Aorta (tissue), 5 donors: ENCODE measurements around the gene CDH23. TPM values are rescaled to one million over a fixed set of nuclear protein-coding genes. Genes with fewer than 3 reads are reported as not detected.
A peak's percentile ranks its signal among the peaks of the same experiment; 100 is the strongest.

Experiments
- ATAC-seq: fragments of 200-7000 bp; cut with Tn5 transposase; one replicate; pipeline ENCODE4 v1.9.1; 2022; ENCODE audit warnings: moderate library complexity; ENCODE audit not compliant: low FRiP score
- DNase-seq, 2 donors: peaks; one replicate each; pipeline ENCODE4 v3.0.0-alpha.2; 2020
- H3K27ac ChIP-seq, 2 donors: one replicate each; pipeline ENCODE4 v1.5.1; 2013; ENCODE audit warnings: low read length in 2 of 2, mild to moderate bottlenecking in 2 of 2, moderate library complexity in 2 of 2, control low read depth in 1 of 2, inconsistent platforms in 1 of 2, low read depth in 1 of 2
- H3K27me3 ChIP-seq, 2 donors: one replicate each; pipeline ENCODE4 v1.6.1; 2013; ENCODE audit warnings: control low read depth in 1 of 2, low read length in 1 of 2, mild to moderate bottlenecking in 1 of 2, moderate library complexity in 1 of 2; ENCODE audit not compliant: insufficient read depth in 2 of 2, control insufficient read depth in 1 of 2
- H3K36me3 ChIP-seq, 2 donors: one replicate each; pipeline ENCODE4 v1.6.1; 2013; ENCODE audit warnings: control low read depth in 1 of 2, low read length in 1 of 2, mild to moderate bottlenecking in 1 of 2; ENCODE audit not compliant: insufficient read depth in 2 of 2, control insufficient read depth in 1 of 2
- H3K4me1 ChIP-seq, 2 donors: one replicate each; pipeline ENCODE4 v1.6.1; 2013; ENCODE audit warnings: low read length in 2 of 2, control low read depth in 1 of 2, mild to moderate bottlenecking in 1 of 2, moderate library complexity in 1 of 2; ENCODE audit not compliant: insufficient read depth in 2 of 2, control insufficient read depth in 1 of 2
- H3K4me3 ChIP-seq, 2 donors: one replicate each; pipeline ENCODE4 v1.5.1; 2013; ENCODE audit warnings: low read length in 2 of 2, control low read depth in 1 of 2, mild to moderate bottlenecking in 1 of 2
- H3K9me3 ChIP-seq: one replicate; pipeline ENCODE4 v1.6.1; 2013; ENCODE audit warnings: mild to moderate bottlenecking, low read length; ENCODE audit not compliant: control insufficient read depth
- WGBS, 2 donors: extraction: QIAGEN DNeasy Blood & Tissue Kit; methylation state at CpG; one replicate each; pipeline ENCODE4 v1.1.7; 2013; 5-methylcytosine and 5-hydroxymethylcytosine counted together
- intact Hi-C, 2 donors: fragments of 100-400 bp; cut with DNase I; formaldehyde crosslinking; loops; one replicate each; pipeline versions ENCODE4 v1.14.2 to v1.15.0; 2022
- polyA plus RNA-seq, 2 donors: library from polyadenylated mRNA; stranded (reverse); fragments of 200-250 nt; gene quantifications; one replicate each; pipeline ENCODE4 v1.2.3, GENCODE V29; 2013
- total RNA-seq, 2 donors: library from RNA; stranded (reverse); fragmentation: NEBNext Ultra II Directional; extraction: Animal tissue kit (Norgen Biotek cat#: 25700); gene quantifications; one replicate each; pipeline ENCODE4 v1.2.1, GENCODE V29; 2021
- donor health status: healthy with polysubstance abuse.
- donor health status: Bipolar disorder and iron deficiency.
- donor health status: DM: no; HTN: no; CAD: no.
- donor health status: DM: no; HTN: no; CAD: no.
- donor health status: DM: yes; HTN: yes; CAD: no.

Gene CDH23
- total and polyA plus RNA-seq, 4 donors = 0.50 to 16.6 (median 7.3) TPM

- 84 to 88% methylated on average over 17 of the region's 17 CpGs for WGBS, 2 donors
- Histone ChIP-seq H3K27me3 (no peaks in the 10 kb centered on the region), H3K4me3 (no peak overlapping the region), H3K27ac (peak overlapping the region in 1 of 2 donors; percentile 94), H3K4me1 (peaks cover 0 to 4% of the 10 kb centered on the region in 2 donors), H3K9me3 (no peaks in the 10 kb centered on the region), H3K36me3 (no peaks in the 10 kb centered on the region)
- peak; percentile 35 to 46 for DNase-seq
- ATAC-seq = no peak
- intact Hi-C loops = no loop called here
Measured at GRCh38 chr10:71837098-71837827, 440.5 kb downstream of the CDH23 start.

DNA sequence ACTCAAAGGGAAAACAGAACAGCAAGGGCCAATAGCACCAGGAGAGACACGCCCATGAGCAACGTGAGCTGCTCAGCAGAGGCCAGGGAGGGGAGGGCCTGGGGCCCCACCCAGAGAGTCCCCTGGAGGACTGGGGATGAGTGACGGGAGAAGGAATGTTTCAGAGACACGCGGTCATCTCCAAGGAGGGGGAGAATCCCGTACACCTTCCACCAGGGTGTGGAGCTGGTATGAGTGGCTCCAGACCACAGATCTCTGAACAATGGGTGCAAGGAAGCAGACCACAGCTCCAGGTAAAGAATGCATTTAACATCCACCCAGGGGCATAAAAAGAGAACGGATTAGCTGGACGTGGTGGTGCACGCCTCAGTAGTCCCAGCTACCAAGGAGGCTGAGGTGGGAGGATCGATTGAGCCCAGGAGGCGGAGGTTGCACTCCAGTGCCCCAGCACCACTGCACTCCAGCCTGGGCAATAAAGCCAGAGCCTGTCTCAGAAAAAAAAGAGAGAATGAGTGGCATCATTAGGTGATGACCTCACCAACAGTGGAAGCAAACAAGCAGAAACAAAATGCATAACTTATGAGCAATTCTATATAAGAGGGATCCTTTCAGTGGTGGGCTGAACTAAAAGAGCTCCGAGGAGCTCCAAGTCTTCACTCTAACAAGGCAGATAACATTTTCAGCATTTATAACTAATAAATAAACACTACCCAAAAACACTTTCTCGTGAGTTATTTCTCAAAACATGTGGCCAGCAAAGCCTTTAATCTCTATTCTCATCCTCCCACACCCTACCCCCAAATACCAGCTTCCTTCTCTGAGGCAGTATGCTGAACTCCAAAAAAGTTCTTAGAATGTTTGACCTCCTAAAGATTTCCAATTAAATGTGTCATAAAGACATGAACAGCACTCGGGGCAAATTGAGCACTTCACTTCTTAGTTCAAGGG is 441.8 kb downstream of the CDH23 start:
- Histone ChIP-seq H3K9me3 (no peaks in the 10 kb centered on the region), H3K27me3 (no peaks in the 10 kb centered on the region), H3K27ac (no peak overlapping the region), H3K36me3 (no peaks in the 10 kb centered on the region), H3K4me1 (peaks cover 0 to 4% of the 10 kb centered on the region in 2 donors), H3K4me3 (no peak overlapping the region)
- WGBS, 2 donors = 74 to 81% methylated on average over 14 of the region's 14 CpGs
- intact Hi-C loops = no loop called here
- no peak for ATAC-seq
- peak; percentile 36 to 50 for DNase-seq

DNA sequence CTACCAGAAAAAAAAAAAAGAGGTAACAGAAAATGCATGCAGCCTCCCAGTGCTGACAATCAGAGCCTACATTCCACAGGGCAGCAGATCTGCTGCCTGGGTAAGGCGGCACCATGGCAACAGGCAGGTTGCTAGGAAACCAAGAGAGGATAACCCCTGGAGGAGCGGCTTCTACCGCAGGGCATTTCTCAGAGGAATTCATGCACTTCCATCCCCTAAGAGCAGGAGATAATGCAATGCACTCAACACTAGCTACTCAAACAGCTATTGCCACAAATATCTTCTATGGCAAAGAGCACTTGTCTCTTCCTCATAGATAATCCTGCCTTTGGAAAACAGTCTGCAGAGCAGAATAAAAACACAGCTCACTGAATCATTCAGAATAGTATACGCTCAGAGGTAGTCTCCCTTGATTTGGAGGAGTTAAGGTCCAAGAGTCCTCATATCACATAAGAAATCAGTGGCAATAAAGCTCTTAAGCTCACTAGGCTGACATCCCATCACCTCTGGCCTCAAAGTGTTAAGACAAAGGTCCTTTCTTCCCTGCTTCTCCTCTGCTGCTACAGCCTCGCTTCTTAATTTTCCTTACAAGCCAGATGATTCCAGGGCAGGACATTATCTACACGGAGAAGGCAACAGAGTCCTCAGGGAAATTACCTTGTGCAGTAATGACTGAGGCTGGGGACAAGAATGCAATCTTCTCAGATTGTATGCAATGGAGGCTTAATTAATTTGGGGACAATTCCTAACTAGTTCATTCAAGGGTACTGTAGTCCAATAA is 443.6 kb downstream of the CDH23 start:
- Histone ChIP-seq H3K27me3 (no peaks in the 10 kb centered on the region), H3K36me3 (no peaks in the 10 kb centered on the region), H3K9me3 (no peaks in the 10 kb centered on the region), H3K27ac (peak overlapping the region in 1 of 2 donors; percentile 8), H3K4me3 (no peak overlapping the region), H3K4me1 (peaks cover 0 to 4% of the 10 kb centered on the region in 2 donors)
- 11 to 20% methylated on average over 6 of the region's 6 CpGs for WGBS, 2 donors
- intact Hi-C loops = no loop called here
- ATAC-seq = no peak
- DNase-seq = peak; percentile 89 to 91

DNA sequence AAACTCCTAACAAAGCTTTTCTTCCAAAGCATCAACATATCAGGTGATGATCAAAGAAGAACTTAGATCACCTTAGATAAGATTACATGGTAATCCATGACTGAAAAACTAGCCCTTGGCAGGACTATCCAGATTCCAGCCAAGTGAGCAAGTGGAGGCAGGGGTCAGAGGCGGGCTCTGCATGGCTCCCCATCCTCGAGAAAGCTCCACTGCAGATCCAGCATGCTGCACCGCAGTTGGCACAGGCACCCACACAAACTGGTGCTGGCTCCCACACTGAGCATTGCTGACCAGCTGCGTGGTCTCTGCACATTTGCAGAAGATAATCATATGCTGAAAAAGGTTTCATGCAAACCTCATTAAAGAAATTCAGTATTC is 444.2 kb downstream of the CDH23 start:
- Histone ChIP-seq H3K27me3 (no peaks in the 10 kb centered on the region), H3K27ac (no peak overlapping the region), H3K36me3 (no peaks in the 10 kb centered on the region), H3K4me1 (peaks cover 0 to 4% of the 10 kb centered on the region in 2 donors), H3K4me3 (no peak overlapping the region), H3K9me3 (no peaks in the 10 kb centered on the region)
- WGBS, 2 donors = 46 to 52% methylated on average over 4 of the region's 4 CpGs
- intact Hi-C loops = no loop called here
- DNase-seq (peak; percentile 40 to 61), ATAC-seq (no peak)

DNA sequence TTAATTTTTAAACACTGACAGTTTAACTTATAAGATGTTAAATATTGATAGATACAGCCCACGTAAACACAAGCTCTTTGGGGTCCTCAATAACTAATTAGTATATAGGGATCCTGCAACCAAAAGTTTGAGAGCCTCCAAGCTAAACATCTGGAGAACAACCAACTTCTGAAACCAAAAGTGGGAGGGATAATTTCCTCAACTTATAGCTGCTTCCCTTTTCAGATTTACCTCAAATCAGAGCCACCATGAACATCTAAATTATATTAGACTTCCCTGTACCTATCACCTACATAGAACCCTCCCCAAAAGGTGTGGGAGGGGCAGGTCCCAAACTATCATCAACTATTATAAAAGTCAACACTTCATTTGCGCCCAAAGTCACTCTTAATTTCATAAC is 445.7 kb downstream of the CDH23 start:
- intact Hi-C loops = no loop called here
- Histone ChIP-seq H3K4me3 (no peak overlapping the region), H3K4me1 (no peaks in the 10 kb centered on the region), H3K9me3 (no peaks in the 10 kb centered on the region), H3K36me3 (no peaks in the 10 kb centered on the region), H3K27ac (no peak overlapping the region), H3K27me3 (no peaks in the 10 kb centered on the region)
- 72 to 90% methylated on average over 2 of the region's 2 CpGs for WGBS, 2 donors
- DNase-seq (no peak), ATAC-seq (no peak)

- Histone ChIP-seq H3K27me3 (no peaks in the 10 kb centered on the region), H3K27ac (no peak overlapping the region), H3K9me3 (no peaks in the 10 kb centered on the region), H3K4me3 (no peak overlapping the region), H3K36me3 (no peaks in the 10 kb centered on the region), H3K4me1 (no peaks in the 10 kb centered on the region)
- DNase-seq (peak; percentile 41 to 42), ATAC-seq (no peak)
- intact Hi-C loops = no loop called here
- WGBS, 2 donors = 85 to 89% methylated on average over 14 of the region's 14 CpGs
Measured at GRCh38 chr10:71842856-71843686, 446.4 kb downstream of the CDH23 start.

- no peaks in the 10 kb centered on the region for H3K4me1 ChIP-seq
- DNase-seq (peak; percentile 5 to 20), ATAC-seq (no peak)
- H3K4me3 ChIP-seq = no peak overlapping the region
- WGBS, 2 donors = 69% methylated on average over 2 of the region's 2 CpGs
- intact Hi-C loops = no loop called here
- no peak overlapping the region for H3K27ac ChIP-seq
- H3K27me3 ChIP-seq = no peaks in the 10 kb centered on the region
- no peaks in the 10 kb centered on the region for H3K9me3 ChIP-seq
- H3K36me3 ChIP-seq = no peaks in the 10 kb centered on the region
Measured at GRCh38 chr10:71844084-71844483, 447.4 kb downstream of the CDH23 start.

DNA sequence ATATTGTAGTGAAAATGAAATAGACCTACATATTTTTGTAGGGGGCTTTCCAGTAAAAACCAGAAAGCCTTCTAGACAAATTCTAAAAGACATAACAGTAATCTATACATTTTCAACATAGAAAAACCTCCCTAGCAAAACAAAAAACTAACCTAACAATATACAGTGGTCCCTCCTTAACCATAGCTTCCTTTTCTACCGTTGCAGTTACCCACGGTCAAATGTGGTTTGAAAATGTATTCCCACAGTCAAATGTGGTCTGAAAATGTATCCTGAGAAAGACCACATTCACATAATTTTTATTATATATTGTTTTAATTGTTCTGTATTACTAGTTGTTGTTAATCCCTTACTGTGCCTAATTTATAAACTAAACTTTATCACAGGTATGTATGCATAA is 448.0 kb downstream of the CDH23 start:
- DNase-seq (no peak), ATAC-seq (no peak)
- Histone ChIP-seq H3K4me1 (peaks cover 0 to 2% of the 10 kb centered on the region in 2 donors), H3K4me3 (no peak overlapping the region), H3K9me3 (no peaks in the 10 kb centered on the region), H3K27me3 (no peaks in the 10 kb centered on the region), H3K27ac (no peak overlapping the region), H3K36me3 (no peaks in the 10 kb centered on the region)
- WGBS, 2 donors = 85 to 93% methylated on average over 2 of the region's 2 CpGs
- intact Hi-C loops = no loop called here
